ENCODE measurements around the gene CCDC137.

Gene CCDC137

GRCh38 chr17:81656118-81656743 lies 10.3 kb upstream of the CCDC137 start, which contains the start of gene PDE6G:
Gene PDE6G (minus strand): TSS chr17:81656542. CDS start chr17:81653305, 3,237 bp downstream.
- Mint-ChIP-seq H3K27me3 (peaks cover 20% of the 10 kb centered on the region), H3K27ac (ENCODE audit: low read depth) (no peak within 1 kb of the TSS), H3K4me1 (no peaks in the 10 kb centered on the region), H3K9me3 (no peaks in the 10 kb centered on the region), H3K36me3 (ENCODE audit: insufficient read depth) (peaks cover 5% of the 10 kb centered on the region), H3K4me3 (no peak within 1 kb of the TSS)
- ATAC-seq (replicated peaks; ENCODE audit: extremely low read depth, poor library complexity, severe bottlenecking) (no peak), DNase-seq (ENCODE audit: low spot score in 2 of 2) (no peak)

- no peak for DNase-seq (ENCODE audit: low spot score in 2 of 2)
- Mint-ChIP-seq H3K4me3 (no peak overlapping the region), H3K9me3 (no peaks in the 10 kb centered on the region), H3K27me3 (peaks cover 15% of the 10 kb centered on the region), H3K4me1 (no peaks in the 10 kb centered on the region), H3K36me3 (ENCODE audit: insufficient read depth) (peaks cover 2% of the 10 kb centered on the region), H3K27ac (ENCODE audit: low read depth) (no peak overlapping the region)
- ATAC-seq (replicated peaks; ENCODE audit: extremely low read depth, poor library complexity, severe bottlenecking) = no peak
Observed at GRCh38 chr17:81656835-81657234, 9.7 kb upstream of the CCDC137 start.

- H3K9me3 Mint-ChIP-seq = no peaks in the 10 kb centered on the region
- peaks cover 4% of the 10 kb centered on the region for H3K4me1 Mint-ChIP-seq
- no peak overlapping the region for H3K27ac Mint-ChIP-seq (ENCODE audit: low read depth)
- H3K36me3 Mint-ChIP-seq (ENCODE audit: insufficient read depth) = peaks cover 2% of the 10 kb centered on the region
- ATAC-seq (replicated peaks; ENCODE audit: extremely low read depth, poor library complexity, severe bottlenecking) (no peak), DNase-seq (ENCODE audit: low spot score in 2 of 2) (no peak)
- H3K4me3 Mint-ChIP-seq = no peak overlapping the region
- H3K27me3 Mint-ChIP-seq = peaks cover under 1% of the 10 kb centered on the region
Observed at GRCh38 chr17:81659038-81659437, 7.5 kb upstream of the CCDC137 start.

GRCh38 chr17:81660441-81660840 lies 6.1 kb upstream of the CCDC137 start:
- Mint-ChIP-seq H3K27me3 (no peaks in the 10 kb centered on the region), H3K4me1 (peaks cover 5% of the 10 kb centered on the region), H3K36me3 (ENCODE audit: insufficient read depth) (peaks cover 2% of the 10 kb centered on the region), H3K4me3 (no peak overlapping the region), H3K27ac (ENCODE audit: low read depth) (no peak overlapping the region), H3K9me3 (no peaks in the 10 kb centered on the region)
- DNase-seq (ENCODE audit: low spot score in 2 of 2) (no peak), ATAC-seq (replicated peaks; ENCODE audit: extremely low read depth, poor library complexity, severe bottlenecking) (no peak)

- no peak for DNase-seq (ENCODE audit: low spot score in 2 of 2)
- H3K4me3 Mint-ChIP-seq = no peak overlapping the region
- H3K4me1 Mint-ChIP-seq = peaks cover 21% of the 10 kb centered on the region
- no peaks in the 10 kb centered on the region for H3K27me3 Mint-ChIP-seq
- H3K36me3 Mint-ChIP-seq (ENCODE audit: insufficient read depth) = peaks cover 7% of the 10 kb centered on the region
- no peaks in the 10 kb centered on the region for H3K9me3 Mint-ChIP-seq
- H3K27ac Mint-ChIP-seq (ENCODE audit: low read depth) = no peak overlapping the region
- ATAC-seq (replicated peaks; ENCODE audit: extremely low read depth, poor library complexity, severe bottlenecking) = no peak
Observed at GRCh38 chr17:81662002-81662401, 4.5 kb upstream of the CCDC137 start.

GRCh38 chr17:81664051-81664470 lies 2.5 kb upstream of the CCDC137 start:
- Mint-ChIP-seq H3K9me3 (no peaks in the 10 kb centered on the region), H3K4me1 (peaks cover 35% of the 10 kb centered on the region), H3K4me3 (peak overlapping the region; percentile 27), H3K36me3 (ENCODE audit: insufficient read depth) (peaks cover 17% of the 10 kb centered on the region), H3K27me3 (no peaks in the 10 kb centered on the region), H3K27ac (ENCODE audit: low read depth) (no peak overlapping the region)
- DNase-seq (ENCODE audit: low spot score in 2 of 2) = no peak
- no peak for ATAC-seq (replicated peaks; ENCODE audit: extremely low read depth, poor library complexity, severe bottlenecking)

- Mint-ChIP-seq H3K9me3 (no peaks in the 10 kb centered on the region), H3K36me3 (ENCODE audit: insufficient read depth) (peaks cover 24% of the 10 kb centered on the region), H3K4me3 (peak overlapping the region; percentile 85), H3K27me3 (no peaks in the 10 kb centered on the region), H3K27ac (ENCODE audit: low read depth) (peak overlapping the region; percentile 93), H3K4me1 (peaks cover 35% of the 10 kb centered on the region)
- ATAC-seq (replicated peaks; ENCODE audit: extremely low read depth, poor library complexity, severe bottlenecking) (peak; percentile 25), DNase-seq (ENCODE audit: low spot score in 2 of 2) (no peak)
Observed at GRCh38 chr17:81665205-81666091, 1.1 kb upstream of the CCDC137 start.

GRCh38 chr17:81666092-81666341 lies 520 bp upstream of the CCDC137 start:
- H3K27ac Mint-ChIP-seq (ENCODE audit: low read depth) = peak overlapping the region; percentile 93
- H3K4me3 Mint-ChIP-seq = peak overlapping the region; percentile 85
- H3K36me3 Mint-ChIP-seq (ENCODE audit: insufficient read depth) = peaks cover 25% of the 10 kb centered on the region
- H3K4me1 Mint-ChIP-seq = peaks cover 35% of the 10 kb centered on the region
- ATAC-seq (replicated peaks; ENCODE audit: extremely low read depth, poor library complexity, severe bottlenecking) = peak; percentile 19
- H3K27me3 Mint-ChIP-seq = no peaks in the 10 kb centered on the region
- H3K9me3 Mint-ChIP-seq = no peaks in the 10 kb centered on the region
- DNase-seq (ENCODE audit: low spot score in 2 of 2) = peak in 1 of 2 donors; percentile 27

- no peaks in the 10 kb centered on the region for H3K27me3 Mint-ChIP-seq
- H3K27ac Mint-ChIP-seq (ENCODE audit: low read depth) = no peak overlapping the region
- ATAC-seq (replicated peaks; ENCODE audit: extremely low read depth, poor library complexity, severe bottlenecking) (no peak), DNase-seq (ENCODE audit: low spot score in 2 of 2) (no peak)
- peaks cover 28% of the 10 kb centered on the region for H3K36me3 Mint-ChIP-seq (ENCODE audit: insufficient read depth)
- H3K9me3 Mint-ChIP-seq = no peaks in the 10 kb centered on the region
- peaks cover 33% of the 10 kb centered on the region for H3K4me1 Mint-ChIP-seq
- H3K4me3 Mint-ChIP-seq = peak overlapping the region; percentile 85
Observed at GRCh38 chr17:81667754-81668153, 1.2 kb downstream of the CCDC137 start.

- Mint-ChIP-seq H3K27me3 (no peaks in the 10 kb centered on the region), H3K36me3 (ENCODE audit: insufficient read depth) (peaks cover 23% of the 10 kb centered on the region), H3K9me3 (no peaks in the 10 kb centered on the region), H3K4me1 (peaks cover 17% of the 10 kb centered on the region), H3K4me3 (no peak overlapping the region), H3K27ac (ENCODE audit: low read depth) (no peak overlapping the region)
- ATAC-seq (replicated peaks; ENCODE audit: extremely low read depth, poor library complexity, severe bottlenecking) = no peak
- DNase-seq (ENCODE audit: low spot score in 2 of 2) = no peak
Observed at GRCh38 chr17:81672504-81672903, 6.0 kb downstream of the CCDC137 start.

- no peaks in the 10 kb centered on the region for H3K27me3 Mint-ChIP-seq
- peaks cover 22% of the 10 kb centered on the region for H3K36me3 Mint-ChIP-seq (ENCODE audit: insufficient read depth)
- DNase-seq (ENCODE audit: low spot score in 2 of 2) (no peak), ATAC-seq (replicated peaks; ENCODE audit: extremely low read depth, poor library complexity, severe bottlenecking) (no peak)
- H3K4me1 Mint-ChIP-seq = peaks cover 12% of the 10 kb centered on the region
- H3K27ac Mint-ChIP-seq (ENCODE audit: low read depth) = no peak overlapping the region
- H3K9me3 Mint-ChIP-seq = no peaks in the 10 kb centered on the region
- H3K4me3 Mint-ChIP-seq = no peak overlapping the region
Observed at GRCh38 chr17:81672954-81673353, 6.4 kb downstream of the CCDC137 start.

- Mint-ChIP-seq H3K27me3 (no peaks in the 10 kb centered on the region), H3K4me1 (peaks cover 7% of the 10 kb centered on the region), H3K27ac (ENCODE audit: low read depth) (no peak overlapping the region), H3K9me3 (no peaks in the 10 kb centered on the region), H3K4me3 (no peak overlapping the region), H3K36me3 (ENCODE audit: insufficient read depth) (peaks cover 18% of the 10 kb centered on the region)
- ATAC-seq (replicated peaks; ENCODE audit: extremely low read depth, poor library complexity, severe bottlenecking) (no peak), DNase-seq (ENCODE audit: low spot score in 2 of 2) (no peak)
Observed at GRCh38 chr17:81673561-81674258, 7.2 kb downstream of the CCDC137 start.

All from central memory CD8-positive, alpha-beta T cell (primary cell).